Retinal pigment epithelial cell (primary cell): Measurements from ENCODE around the gene PTCHD4.
A peak's percentile ranks its signal among the peaks of the same experiment; 100 is the strongest.

ENCODE experiments used
- DNase-seq: peaks from one replicate; pipeline ENCODE4 v3.0.0-alpha.2; 2010; ENCODE audit warnings: low read depth
- H3K4me3 ChIP-seq: 2 replicates; pipeline ENCODE4 v1.5.1; 2011; ENCODE audit warnings: mild to moderate bottlenecking, low read length, control low read depth, moderate library complexity
- CTCF ChIP-seq: conservative IDR thresholded peaks from 2 replicates; pipeline ENCODE4 v1.5.1; 2011; ENCODE audit warnings: low read depth, low read length, control low read depth, inconsistent platforms

Gene PTCHD4

GRCh38 chr6:48098923-48099322 lies 12.1 kb downstream of the PTCHD4 start:
- no peak for TF ChIP-seq CTCF
- DNase-seq = no peak
- no peak overlapping the region for H3K4me3 ChIP-seq

- H3K4me3 ChIP-seq = no peak overlapping the region
- DNase-seq = no peak
- TF ChIP-seq CTCF = no peak
These were observed 18.3 kb downstream of the PTCHD4 start for GRCh38 chr6:48092550-48093217.

- DNase-seq = no peak
- H3K4me3 ChIP-seq = no peak overlapping the region
- no peak for TF ChIP-seq CTCF
These were observed 20.5 kb downstream of the PTCHD4 start for GRCh38 chr6:48090546-48090945.

- DNase-seq = no peak
- no peak overlapping the region for H3K4me3 ChIP-seq
- TF ChIP-seq CTCF = peak; percentile 47
These were observed 23.5 kb downstream of the PTCHD4 start for GRCh38 chr6:48087448-48087847.

GRCh38 chr6:48086187-48086586 lies 24.8 kb downstream of the PTCHD4 start:
- H3K4me3 ChIP-seq = no peak overlapping the region
- no peak for DNase-seq
- peak; percentile 46 for TF ChIP-seq CTCF

GRCh38 chr6:48085131-48085741 lies 25.8 kb downstream of the PTCHD4 start:
- no peak overlapping the region for H3K4me3 ChIP-seq
- no peak for DNase-seq
- no peak for TF ChIP-seq CTCF

GRCh38 chr6:48084201-48084600 lies 26.8 kb downstream of the PTCHD4 start:
- no peak overlapping the region for H3K4me3 ChIP-seq
- no peak for DNase-seq
- TF ChIP-seq CTCF = no peak
